ENCODE measurements around the gene PCNT. TPM values are rescaled to one million over a fixed set of nuclear protein-coding genes. Genes with fewer than 3 reads are reported as not detected.

Gene PCNT
- total and polyA plus RNA-seq, 10 of the 15 experiments (the other 5 are each of a cell fraction or from before 2014, with no cell fraction given), result 2.9 to 39.6 (median 20.5) TPM

GRCh38 chr21:46437096-46437498, 113.1 kb downstream of the PCNT start (continued):
- TF ChIP-seq STAT3 (IDR thresholded peaks at IDR 0.05; ENCODE audit: low read depth, low read length) (no peak), ZZZ3 (IDR thresholded peaks at IDR 0.05; ENCODE audit: control insufficient read depth, insufficient read length, low read depth) (no peak), TCF3 (IDR thresholded peaks at IDR 0.05; ENCODE audit: borderline replicate concordance, insufficient read depth, low read depth, low read length) (no peak), CHD2 (IDR thresholded peaks at IDR 0.05; ENCODE audit: borderline replicate concordance, low read depth, low read length) (no peak), YBX1 (IDR thresholded peaks at IDR 0.05) (no peak), LARP7 (IDR thresholded peaks at IDR 0.05) (no peak), SKIL (IDR thresholded peaks at IDR 0.05; ENCODE audit: low read depth, poor library complexity, severe bottlenecking) (no peak), ZNF24 (IDR thresholded peaks at IDR 0.05) (no peak)

- FAIRE-seq (no peak), ATAC-seq (no peak), DNase-seq (ENCODE audit: low read depth, low spot score) (no peak)
- Histone ChIP-seq H2AFZ (ENCODE audit: control insufficient read depth, low read depth, low read length) (no peak overlapping the region), H3K9me3 (replicated peaks; ENCODE audit: control insufficient read depth, insufficient read depth, low read length) (no peaks in the 10 kb centered on the region), H3K9ac (ENCODE audit: control insufficient read depth, insufficient read depth, low read length) (no peak overlapping the region), H3K4me3 (no peak overlapping the region), H3K36me3 (ENCODE audit: control insufficient read depth in 2 of 2, insufficient read depth in 2 of 2, low read length in 1 of 2) (peaks cover 9 to 31% of the 10 kb centered on the region in 2 experiments; a peak in 3 of 4 replicates), H3K4me2 (ENCODE audit: control insufficient read depth, insufficient read depth) (no peak overlapping the region), H4K20me1 (ENCODE audit: control insufficient read depth, insufficient read depth) (no peaks in the 10 kb centered on the region), H3K27ac (ENCODE audit: control insufficient read depth, insufficient read depth) (no peak overlapping the region), H3K4me1 (ENCODE audit: control insufficient read depth, insufficient read depth, low read length) (no peaks in the 10 kb centered on the region), H3K79me2 (ENCODE audit: control insufficient read depth, insufficient read depth, low read length) (no peaks in the 10 kb centered on the region), H3K27me3 (replicated peaks in 1 of 2; ENCODE audit: control insufficient read depth in 2 of 2, insufficient read depth in 2 of 2, low read length in 1 of 2) (no peaks in the 10 kb centered on the region)
- ChIA-PET POLR2A (no interaction called here), RAD21 (ENCODE audit: unreplicated experiment) (no interaction called here), SMC1A (ENCODE audit: uncharacterized antibody, unreplicated experiment) (no interaction called here), CTCF (no interaction called here)
- TF ChIP-seq FOXK2 (IDR thresholded peaks at IDR 0.05) (no peak), BCL3 (IDR thresholded peaks at IDR 0.05; ENCODE audit: borderline replicate concordance, insufficient read depth, low read depth, low read length, poor library complexity, severe bottlenecking) (no peak), MYB (IDR thresholded peaks at IDR 0.05; ENCODE audit: borderline replicate concordance, low read depth, low read length) (no peak), SMAD1 (IDR thresholded peaks at IDR 0.05; ENCODE audit: low read depth, partially characterized antibody) (no peak), RFX5 (IDR thresholded peaks at IDR 0.05; ENCODE audit: low read depth, low read length) (no peak), HDAC6 (IDR thresholded peaks at IDR 0.05; ENCODE audit: unreplicated experiment) (no peak), E4F1 (IDR thresholded peaks at IDR 0.05; ENCODE audit: borderline replicate concordance, partially characterized antibody) (no peak), ZNF207 (IDR thresholded peaks at IDR 0.05; ENCODE audit: borderline replicate concordance) (no peak)
- intact Hi-C loops (cut with micrococcal nuclease; ENCODE audit: unreplicated experiment) (no loop called here), in situ Hi-C loops (cut with MboI) (no loop called here)
- WGBS (ENCODE audit: insufficient coverage, insufficient replicate concordance, low lambda C conversion rate, missing lambda C conversion rate), result 86% methylated on average over 13 of the region's 13 CpGs
- BruUV-seq (replicated peaks), result no TSS peak
These were observed 113.6 kb downstream of the PCNT start for GRCh38 chr21:46437511-46437910.
